ENCODE measurements around the gene PDPR. TPM values are rescaled to one million over a fixed set of nuclear protein-coding genes. Genes with fewer than 3 reads are reported as not detected.
"Not testable (repeated sequence)": the region's sequence is repeated elsewhere in the genome, so short reads cannot be mapped to it uniquely, and the experiment has no call there.

PDPR gene
- total RNA-seq, 1 donor from 2014 or later, result 9.5 TPM

GRCh38 chr16:70159355-70160348 is 45.5 kb downstream of the PDPR start:
- no peak overlapping the region for H3K4me3 ChIP-seq (ENCODE audit: low read depth, low read length)
- TF ChIP-seq CTCF (conservative IDR thresholded peaks at IDR 0.05; ENCODE audit: low read depth, low read length), result no peak
- DNase-seq (ENCODE audit: low read depth), result no peak

- H3K4me3 ChIP-seq (ENCODE audit: low read depth, low read length), result no peak overlapping the region
- no peak for TF ChIP-seq CTCF (conservative IDR thresholded peaks at IDR 0.05; ENCODE audit: low read depth, low read length)
- no peak for DNase-seq (ENCODE audit: low read depth)
Measured at GRCh38 chr16:70160388-70160787, 46.3 kb downstream of the PDPR start.

GRCh38 chr16:70160821-70161220 is 46.7 kb downstream of the PDPR start:
- no peak for DNase-seq (ENCODE audit: low read depth)
- H3K4me3 ChIP-seq (ENCODE audit: low read depth, low read length), result no peak overlapping the region
- TF ChIP-seq CTCF (conservative IDR thresholded peaks at IDR 0.05; ENCODE audit: low read depth, low read length), result no peak

GRCh38 chr16:70161350-70161749 is 47.2 kb downstream of the PDPR start:
- TF ChIP-seq CTCF (conservative IDR thresholded peaks at IDR 0.05; ENCODE audit: low read depth, low read length), result no peak
- H3K4me3 ChIP-seq (ENCODE audit: low read depth, low read length), result no peak overlapping the region
- no peak for DNase-seq (ENCODE audit: low read depth)

GRCh38 chr16:70162041-70162451 is 47.9 kb downstream of the PDPR start:
- peak; percentile 42 for DNase-seq (ENCODE audit: low read depth)
- no peak overlapping the region for H3K4me3 ChIP-seq (ENCODE audit: low read depth, low read length)
- TF ChIP-seq CTCF (conservative IDR thresholded peaks at IDR 0.05; ENCODE audit: low read depth, low read length), result no peak

- DNase-seq (ENCODE audit: low read depth), result no peak
- no peak overlapping the region for H3K4me3 ChIP-seq (ENCODE audit: low read depth, low read length)
- TF ChIP-seq CTCF (conservative IDR thresholded peaks at IDR 0.05; ENCODE audit: low read depth, low read length), result no peak
Measured at GRCh38 chr16:70163596-70163995, 49.5 kb downstream of the PDPR start.

- DNase-seq (ENCODE audit: low read depth); H3K4me3 ChIP-seq (ENCODE audit: low read depth, low read length): not testable (repeated sequence)
Measured at GRCh38 chr16:70166688-70167087, 52.6 kb downstream of the PDPR start.

GRCh38 chr16:70173212-70173837 is 59.2 kb downstream of the PDPR start, which contains the start of gene CLEC18C:
Gene CLEC18C (plus strand): TSS chr16:70173787. CDS start chr16:70174279, 492 bp downstream.
- not testable (repeated sequence) for DNase-seq (ENCODE audit: low read depth); H3K4me3 ChIP-seq (ENCODE audit: low read depth, low read length)

- not testable (repeated sequence) for DNase-seq (ENCODE audit: low read depth); H3K4me3 ChIP-seq (ENCODE audit: low read depth, low read length)
Measured at GRCh38 chr16:70173916-70174315, 59.8 kb downstream of the PDPR start.

- not testable (repeated sequence) for H3K4me3 ChIP-seq (ENCODE audit: low read depth, low read length); DNase-seq (ENCODE audit: low read depth)
Measured at GRCh38 chr16:70174387-70174932, 60.3 kb downstream of the PDPR start.

All from epithelial cell of proximal tubule (primary cell).